Measurements from ENCODE around the gene RYR1. TPM values are rescaled to one million over a fixed set of nuclear protein-coding genes. Genes with fewer than 3 reads are reported as not detected.
"Not testable (repeated sequence)": the region's sequence is repeated elsewhere in the genome, so short reads cannot be mapped to it uniquely, and the experiment has no call there.

RYR1 gene
- total and polyA plus RNA-seq, 2 donors from 2014 or later = 0.69 to 2.8 TPM

DNA sequence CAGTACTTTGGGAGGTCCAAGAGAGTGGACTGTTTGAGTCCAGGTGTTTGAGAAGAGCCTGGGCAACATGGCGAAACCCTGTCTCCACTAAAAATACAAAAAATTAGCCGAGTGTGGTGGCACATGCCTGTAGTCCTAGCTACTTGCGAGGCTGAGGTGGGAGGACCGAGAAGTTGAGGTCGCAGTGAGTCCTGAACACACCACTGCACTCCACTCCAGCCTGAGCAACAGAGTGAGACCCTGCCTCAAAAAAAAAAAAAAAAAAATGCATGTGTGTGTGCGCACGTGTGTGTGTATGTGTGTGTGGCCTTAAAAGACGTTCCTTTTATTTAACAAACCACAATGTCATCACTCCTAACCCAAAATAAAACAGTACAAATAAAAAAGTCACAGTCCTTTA lies 121.7 kb downstream of the RYR1 start:
- H3K27ac ChIP-seq (ENCODE audit: low read depth in 2 of 2, low read length in 2 of 2) = no peak overlapping the region
- no peaks in the 10 kb centered on the region for H3K27me3 ChIP-seq (ENCODE audit: control insufficient read depth, insufficient read depth, low read length)
- no peak overlapping the region for H3K4me3 ChIP-seq (ENCODE audit: low read length in 3 of 3)
- DNase-seq = no peak
- FAIRE-seq = no peak
- no peaks in the 10 kb centered on the region for H3K36me3 ChIP-seq (ENCODE audit: control insufficient read depth in 2 of 3, insufficient read depth in 3 of 3, low read length in 3 of 3)
- TF ChIP-seq, protein P1, sequence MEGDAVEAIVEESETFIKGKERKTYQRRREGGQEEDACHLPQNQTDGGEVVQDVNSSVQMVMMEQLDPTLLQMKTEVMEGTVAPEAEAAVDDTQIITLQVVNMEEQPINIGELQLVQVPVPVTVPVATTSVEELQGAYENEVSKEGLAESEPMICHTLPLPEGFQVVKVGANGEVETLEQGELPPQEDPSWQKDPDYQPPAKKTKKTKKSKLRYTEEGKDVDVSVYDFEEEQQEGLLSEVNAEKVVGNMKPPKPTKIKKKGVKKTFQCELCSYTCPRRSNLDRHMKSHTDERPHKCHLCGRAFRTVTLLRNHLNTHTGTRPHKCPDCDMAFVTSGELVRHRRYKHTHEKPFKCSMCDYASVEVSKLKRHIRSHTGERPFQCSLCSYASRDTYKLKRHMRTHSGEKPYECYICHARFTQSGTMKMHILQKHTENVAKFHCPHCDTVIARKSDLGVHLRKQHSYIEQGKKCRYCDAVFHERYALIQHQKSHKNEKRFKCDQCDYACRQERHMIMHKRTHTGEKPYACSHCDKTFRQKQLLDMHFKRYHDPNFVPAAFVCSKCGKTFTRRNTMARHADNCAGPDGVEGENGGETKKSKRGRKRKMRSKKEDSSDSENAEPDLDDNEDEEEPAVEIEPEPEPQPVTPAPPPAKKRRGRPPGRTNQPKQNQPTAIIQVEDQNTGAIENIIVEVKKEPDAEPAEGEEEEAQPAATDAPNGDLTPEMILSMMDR (IDR thresholded peaks at IDR 0.05; ENCODE audit: borderline replicate concordance, extremely low read depth, insufficient read depth) = no peak
- intact Hi-C loops (cut with DNase I) = no loop called here
- no peak overlapping the region for H3K9ac ChIP-seq (ENCODE audit: low read length in 3 of 3)
- no peaks in the 10 kb centered on the region for H3K4me1 ChIP-seq (ENCODE audit: control insufficient read depth in 2 of 3, insufficient read depth in 2 of 3, low read depth in 1 of 3, low read length in 3 of 3)
- no peaks in the 10 kb centered on the region for H3K9me3 ChIP-seq (ENCODE audit: control insufficient read depth in 2 of 3, insufficient read depth in 1 of 3, low read length in 3 of 3)

DNA sequence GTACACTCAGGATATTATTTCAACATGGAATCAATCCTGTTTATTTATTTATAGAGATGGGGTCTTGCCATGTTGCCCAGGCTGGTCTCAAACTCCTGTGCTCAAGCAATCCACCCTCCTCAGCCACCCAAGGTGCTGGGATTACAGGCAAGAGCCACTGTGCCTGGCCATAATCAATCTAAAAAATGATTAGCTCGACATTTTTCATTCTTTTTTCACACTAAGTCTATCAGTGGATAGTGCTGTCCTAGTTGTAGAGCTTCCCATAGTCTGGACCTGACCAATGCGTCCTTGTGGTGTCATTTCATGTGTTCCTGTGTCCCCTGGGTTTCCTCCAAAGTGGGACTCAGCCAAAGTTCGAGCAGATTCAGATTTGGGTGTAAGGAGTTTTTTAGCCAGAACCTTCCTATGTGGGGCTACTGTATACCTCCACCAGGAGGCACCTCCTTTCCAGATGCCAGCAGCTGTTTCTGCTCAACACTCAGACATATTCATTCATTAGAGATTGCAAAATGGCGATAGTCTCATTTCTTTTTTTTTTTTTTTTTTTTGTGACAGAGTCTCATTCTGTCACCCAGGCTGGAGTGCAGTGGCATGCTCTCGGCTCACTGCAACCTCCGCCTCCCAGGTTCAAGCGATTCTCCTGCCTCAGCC lies 123.2 kb downstream of the RYR1 start:
- Histone ChIP-seq H3K27ac (ENCODE audit: low read depth in 2 of 2, low read length in 2 of 2) (no peak overlapping the region), H3K9ac (ENCODE audit: low read length in 3 of 3) (no peak overlapping the region), H3K4me1 (ENCODE audit: control insufficient read depth in 2 of 3, insufficient read depth in 2 of 3, low read depth in 1 of 3, low read length in 3 of 3) (no peaks in the 10 kb centered on the region), H3K4me3 (ENCODE audit: low read length in 3 of 3) (no peak overlapping the region), H3K36me3 (ENCODE audit: control insufficient read depth in 2 of 3, insufficient read depth in 3 of 3, low read length in 3 of 3) (no peaks in the 10 kb centered on the region), H3K27me3 (ENCODE audit: control insufficient read depth, insufficient read depth, low read length) (no peaks in the 10 kb centered on the region), H3K9me3 (ENCODE audit: control insufficient read depth in 2 of 3, insufficient read depth in 1 of 3, low read length in 3 of 3) (no peaks in the 10 kb centered on the region)
- TF ChIP-seq, protein P1 (IDR thresholded peaks at IDR 0.05; ENCODE audit: borderline replicate concordance, extremely low read depth, insufficient read depth) = no peak
- no peak for FAIRE-seq
- intact Hi-C loops (cut with DNase I) = no loop called here
- no peak for DNase-seq

DNA sequence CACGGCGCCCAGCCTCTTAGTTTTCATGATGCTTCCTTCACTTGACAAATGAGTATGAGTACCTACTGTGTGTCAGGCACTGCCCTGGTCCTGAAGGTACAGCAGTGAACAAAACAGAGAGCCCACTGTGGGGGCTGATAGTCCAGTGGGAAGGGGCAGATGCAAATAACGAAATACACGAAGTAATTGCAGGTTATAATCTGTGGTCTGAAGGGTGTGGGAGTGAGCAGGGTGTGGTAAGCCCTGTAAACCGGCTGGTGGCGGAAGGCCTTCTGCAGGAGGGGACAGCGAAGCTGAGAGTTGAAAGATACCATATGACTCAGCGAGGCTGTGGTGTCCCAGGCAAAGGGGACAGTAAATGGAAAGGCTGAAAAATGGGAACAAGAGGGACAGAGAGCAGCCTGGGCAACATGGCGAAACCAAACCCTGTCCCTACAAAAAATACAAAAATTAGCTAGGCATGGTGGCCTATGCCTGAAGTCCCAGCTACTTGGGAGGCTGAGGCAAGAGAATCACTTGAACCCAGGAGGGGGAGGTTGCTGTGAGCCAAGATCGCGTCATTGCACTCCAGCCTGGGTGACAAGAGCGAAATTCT lies 123.8 kb downstream of the RYR1 start:
- Histone ChIP-seq H3K27me3 (ENCODE audit: control insufficient read depth, insufficient read depth, low read length) (no peaks in the 10 kb centered on the region), H3K36me3 (ENCODE audit: control insufficient read depth in 2 of 3, insufficient read depth in 3 of 3, low read length in 3 of 3) (no peaks in the 10 kb centered on the region), H3K4me3 (ENCODE audit: low read length in 3 of 3) (no peak overlapping the region), H3K9ac (ENCODE audit: low read length in 3 of 3) (no peak overlapping the region), H3K9me3 (ENCODE audit: control insufficient read depth in 2 of 3, insufficient read depth in 1 of 3, low read length in 3 of 3) (no peaks in the 10 kb centered on the region), H3K4me1 (ENCODE audit: control insufficient read depth in 2 of 3, insufficient read depth in 2 of 3, low read depth in 1 of 3, low read length in 3 of 3) (no peaks in the 10 kb centered on the region), H3K27ac (ENCODE audit: low read depth in 2 of 2, low read length in 2 of 2) (no peak overlapping the region)
- TF ChIP-seq, protein P1 (IDR thresholded peaks at IDR 0.05; ENCODE audit: borderline replicate concordance, extremely low read depth, insufficient read depth) = no peak
- FAIRE-seq (no peak), DNase-seq (no peak)
- intact Hi-C loops (cut with DNase I) = no loop called here

DNA sequence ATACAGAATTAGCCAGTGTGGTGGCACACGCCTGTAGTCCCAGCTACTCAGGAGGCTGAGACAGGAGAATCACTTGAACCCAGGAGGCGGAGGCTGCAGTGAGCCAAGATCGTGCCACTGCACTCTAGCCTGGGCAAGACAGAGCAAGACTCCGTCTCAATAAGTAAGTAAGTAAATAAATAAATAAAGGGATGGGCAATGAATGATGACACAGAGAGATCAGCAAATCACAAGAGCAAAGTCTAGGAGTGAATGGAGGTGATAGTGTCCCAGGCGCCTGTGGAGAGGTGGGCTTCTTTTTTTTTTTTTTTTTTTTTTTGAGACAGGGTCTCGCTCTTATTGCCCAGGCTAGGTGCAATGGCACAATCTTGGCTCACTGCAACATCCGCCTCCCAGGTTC lies 125.4 kb downstream of the RYR1 start:
- intact Hi-C loops (cut with DNase I) = not testable (repeated sequence)

More for the DNA sequence above, 125.4 kb downstream of the RYR1 start:
- not testable (repeated sequence) for DNase-seq; H3K27ac ChIP-seq (ENCODE audit: low read depth in 2 of 2, low read length in 2 of 2); FAIRE-seq; H3K27me3 ChIP-seq (ENCODE audit: control insufficient read depth, insufficient read depth, low read length); H3K9me3 ChIP-seq (ENCODE audit: control insufficient read depth in 2 of 3, insufficient read depth in 1 of 3, low read length in 3 of 3); H3K4me3 ChIP-seq (ENCODE audit: low read length in 3 of 3); H3K36me3 ChIP-seq (ENCODE audit: control insufficient read depth in 2 of 3, insufficient read depth in 3 of 3, low read length in 3 of 3); H3K4me1 ChIP-seq (ENCODE audit: control insufficient read depth in 2 of 3, insufficient read depth in 2 of 3, low read depth in 1 of 3, low read length in 3 of 3); H3K9ac ChIP-seq (ENCODE audit: low read length in 3 of 3)
